Peyer's patch (tissue), 4 donors: Measurements from ENCODE around the gene TOP3B. TPM values are rescaled to one million over a fixed set of nuclear protein-coding genes. Genes with fewer than 3 reads are reported as not detected.
A peak's percentile ranks its signal among the peaks of the same experiment; 100 is the strongest.

Experiments used
- DNase-seq, 3 donors: peaks; one replicate each; pipeline ENCODE4 v3.0.0-alpha.2; 2017 to 2019
- H3K27ac ChIP-seq, 4 donors: fragments of 200-600 bp; sonication (generic); one replicate each; pipeline ENCODE4 v1.5.1; 2016 to 2019
- H3K27me3 ChIP-seq, 2 donors: fragments of 200-600 bp; sonication (generic); one replicate each; pipeline ENCODE4 v1.5.1; 2019
- H3K36me3 ChIP-seq, 3 donors: fragments of 200-600 bp; sonication (generic); one replicate each; pipeline ENCODE4 v1.5.1; 2016 to 2019
- H3K4me1 ChIP-seq, 4 donors: fragments of 200-600 bp; sonication (generic); one replicate each; pipeline ENCODE4 v1.5.1; 2016 to 2019
- H3K4me3 ChIP-seq, 4 donors: fragments of 200-600 bp; sonication (generic); 1 replicate in 3 of 4; 2 replicates in 1 of 4; pipeline ENCODE4 v1.5.1; 2016 to 2019; ENCODE audit warnings: mild to moderate bottlenecking in 1 of 4
- H3K9me3 ChIP-seq, 4 donors: fragments of 200-600 bp; sonication (generic); one replicate each; pipeline ENCODE4 v1.5.1; 2016 to 2019; ENCODE audit warnings: mild to moderate bottlenecking in 1 of 4
- CTCF ChIP-seq, 6 experiments: fragments of 450-650 bp in 4 of 6; fragments of 200-600 bp in 2 of 6; sonication (generic) in 1 of 6; IDR thresholded peaks; one replicate each; pipeline ENCODE4 v1.5.1; 2017 to 2019; ENCODE audit warnings: antibody characterized with exemption in 6 of 6, mild to moderate bottlenecking in 3 of 6, moderate library complexity in 1 of 6
- POLR2A ChIP-seq, 2 donors: fragments of 450-650 bp; IDR thresholded peaks; one replicate each; pipeline ENCODE4 v1.5.1; 2017; ENCODE audit warnings: antibody characterized with exemption in 2 of 2, mild to moderate bottlenecking in 2 of 2, moderate library complexity in 2 of 2
- total RNA-seq, 4 donors: library from RNA; depleted of rRNA; stranded (reverse); fragments of >200 nt; gene quantifications; one replicate each; pipeline ENCODE4 v1.1.0, GENCODE V29; 2016

TOP3B gene
- total RNA-seq, 4 donors from 2014 or later, result 53.6 to 91.6 (median 80.2) TPM

DNA sequence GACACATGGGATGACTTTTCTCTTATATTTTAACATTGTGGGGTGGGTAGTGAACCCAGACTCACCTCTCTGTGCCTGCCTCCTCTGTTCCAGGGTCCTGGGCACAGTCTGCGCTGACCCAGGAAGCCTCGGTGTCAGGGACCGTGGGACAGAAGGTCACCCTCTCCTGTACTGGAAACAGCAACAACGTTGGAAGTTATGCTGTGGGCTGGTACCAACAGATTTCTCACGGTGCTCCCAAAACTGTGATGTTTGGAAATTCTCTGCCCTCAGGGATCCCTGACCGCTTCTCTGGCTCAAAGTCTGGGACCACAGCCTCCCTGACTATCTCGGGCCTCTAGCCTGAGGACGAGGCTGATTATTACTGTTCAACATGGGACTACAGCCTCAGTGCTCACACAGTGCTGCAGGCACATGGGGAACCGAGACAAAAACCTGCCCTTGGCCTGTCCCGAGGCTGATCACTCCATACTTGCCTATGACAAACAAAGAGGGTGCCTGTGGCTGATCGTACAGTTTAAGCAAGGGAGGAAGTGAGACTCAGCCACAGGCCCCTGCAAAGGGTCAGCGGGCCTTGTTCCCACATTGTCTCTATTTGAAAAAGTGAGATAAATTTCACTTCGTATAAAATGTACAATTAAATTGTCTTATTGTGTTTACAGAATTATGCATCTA is 43.7 kb upstream of the TOP3B start:
- peak in 2 of 3 donors; percentile 59 to 67 for DNase-seq
- H3K4me1 ChIP-seq, result peaks cover 0 to 12% (median 5%) of the 10 kb centered on the region in 4 donors
- H3K4me3 ChIP-seq, result no peak overlapping the region
- H3K9me3 ChIP-seq, result no peaks in the 10 kb centered on the region
- no peaks in the 10 kb centered on the region for H3K27me3 ChIP-seq
- peak overlapping the region in 2 of 4 donors; percentile 38 to 83 for H3K27ac ChIP-seq
- H3K36me3 ChIP-seq, result no peaks in the 10 kb centered on the region
- TF ChIP-seq CTCF (IDR thresholded peaks at IDR 0.05) (no peak), POLR2A (IDR thresholded peaks at IDR 0.05) (no peak)

DNA sequence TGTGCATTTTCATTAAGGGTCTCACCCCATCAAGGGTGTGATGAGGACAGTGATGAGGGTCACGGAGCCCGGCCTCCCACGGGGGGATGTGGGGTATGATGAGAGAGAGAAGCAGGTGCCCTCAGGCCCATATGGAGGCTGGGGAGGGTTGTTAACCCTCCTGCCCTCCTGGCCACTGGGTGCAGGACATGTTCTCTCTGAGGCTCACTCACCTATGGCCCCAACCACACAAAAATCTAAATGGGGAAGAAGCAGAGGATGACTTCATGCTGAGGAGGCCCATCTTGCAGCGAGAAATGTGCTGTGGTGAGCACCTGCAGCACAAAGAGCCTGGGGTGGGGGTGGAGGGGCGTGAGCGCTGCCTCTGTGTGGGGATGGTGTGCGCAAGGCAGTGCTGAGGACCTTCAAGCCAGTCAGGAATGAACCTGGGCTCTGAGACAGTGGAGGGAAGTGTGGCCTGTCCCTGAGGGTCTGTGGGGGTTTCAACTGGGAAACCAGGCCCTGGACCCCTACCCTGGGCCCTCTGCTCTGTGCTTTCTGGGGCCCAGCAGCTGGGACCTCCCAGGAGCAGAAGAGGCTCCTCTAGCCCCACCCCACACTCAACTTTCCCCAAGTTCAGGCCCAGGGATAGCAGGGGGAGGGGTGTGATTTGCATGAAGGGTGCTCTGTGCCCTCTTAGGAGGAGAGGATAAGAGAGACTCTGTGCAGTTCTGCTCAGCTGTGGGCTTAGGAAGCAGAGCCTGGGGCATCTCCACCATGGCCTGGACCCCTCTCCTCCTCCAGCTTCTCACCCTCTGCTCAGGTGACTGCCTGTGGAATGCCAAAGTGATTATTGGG is 43.0 kb upstream of the TOP3B start:
- no peaks in the 10 kb centered on the region for H3K27me3 ChIP-seq
- peak in 2 of 3 donors; percentile 64 to 69 for DNase-seq
- TF ChIP-seq POLR2A (IDR thresholded peaks at IDR 0.05), result no peak
- TF ChIP-seq CTCF (IDR thresholded peaks at IDR 0.05), result no peak
- H3K4me1 ChIP-seq, result peaks cover 0 to 12% (median 5%) of the 10 kb centered on the region in 4 donors
- no peaks in the 10 kb centered on the region for H3K36me3 ChIP-seq
- peak overlapping the region in 2 of 4 donors; percentile 38 to 83 for H3K27ac ChIP-seq
- H3K4me3 ChIP-seq, result peak overlapping the region in 1 of 4 donors; percentile 10
- no peaks in the 10 kb centered on the region for H3K9me3 ChIP-seq

- Histone ChIP-seq H3K27me3 (no peaks in the 10 kb centered on the region), H3K27ac (peak overlapping the region in 1 of 4 donors; percentile 83), H3K36me3 (no peaks in the 10 kb centered on the region), H3K9me3 (no peaks in the 10 kb centered on the region), H3K4me1 (peaks cover 0 to 12% (median 5%) of the 10 kb centered on the region in 4 donors), H3K4me3 (no peak overlapping the region)
- TF ChIP-seq POLR2A (IDR thresholded peaks at IDR 0.05), result no peak
- no peak for TF ChIP-seq CTCF (IDR thresholded peaks at IDR 0.05)
- no peak for DNase-seq
Measured at GRCh38 chr22:22024440-22024839, 41.9 kb upstream of the TOP3B start.

DNA sequence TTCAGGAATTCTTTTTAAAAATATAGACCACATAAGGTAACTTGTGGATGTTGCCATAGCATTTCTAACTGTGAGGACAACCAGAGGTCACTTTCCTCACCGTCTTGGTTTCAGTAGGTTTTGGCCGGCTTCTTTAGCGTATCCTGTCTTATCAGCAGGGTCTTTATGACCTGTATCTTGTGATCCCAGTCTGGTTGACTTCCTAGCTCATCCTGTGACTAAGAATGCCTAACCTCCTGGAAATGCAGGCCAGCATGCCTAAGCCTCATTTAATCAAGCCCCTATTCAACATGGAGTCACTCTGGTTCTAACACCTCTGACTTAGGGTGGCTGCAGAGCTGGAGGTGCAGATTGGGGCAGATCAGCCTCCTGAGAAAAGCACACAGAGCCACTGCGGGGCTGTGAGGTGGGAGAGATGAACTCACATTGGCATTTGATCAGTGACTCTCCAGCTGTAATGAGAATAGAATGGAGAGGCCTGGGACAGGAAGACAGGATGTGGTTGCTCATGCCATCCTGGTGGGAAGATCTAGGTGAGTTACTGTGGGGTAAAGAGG is 41.1 kb upstream of the TOP3B start:
- no peak for DNase-seq

More for the DNA sequence above, 41.1 kb upstream of the TOP3B start:
- Histone ChIP-seq H3K4me3 (no peak overlapping the region), H3K4me1 (peaks cover 0 to 12% (median 5%) of the 10 kb centered on the region in 4 donors), H3K36me3 (no peaks in the 10 kb centered on the region), H3K9me3 (no peaks in the 10 kb centered on the region), H3K27ac (no peak overlapping the region), H3K27me3 (no peaks in the 10 kb centered on the region)
- TF ChIP-seq POLR2A (IDR thresholded peaks at IDR 0.05) (no peak), CTCF (IDR thresholded peaks at IDR 0.05) (no peak)
